Measurements from ENCODE around the gene GLIS2.

DNA sequence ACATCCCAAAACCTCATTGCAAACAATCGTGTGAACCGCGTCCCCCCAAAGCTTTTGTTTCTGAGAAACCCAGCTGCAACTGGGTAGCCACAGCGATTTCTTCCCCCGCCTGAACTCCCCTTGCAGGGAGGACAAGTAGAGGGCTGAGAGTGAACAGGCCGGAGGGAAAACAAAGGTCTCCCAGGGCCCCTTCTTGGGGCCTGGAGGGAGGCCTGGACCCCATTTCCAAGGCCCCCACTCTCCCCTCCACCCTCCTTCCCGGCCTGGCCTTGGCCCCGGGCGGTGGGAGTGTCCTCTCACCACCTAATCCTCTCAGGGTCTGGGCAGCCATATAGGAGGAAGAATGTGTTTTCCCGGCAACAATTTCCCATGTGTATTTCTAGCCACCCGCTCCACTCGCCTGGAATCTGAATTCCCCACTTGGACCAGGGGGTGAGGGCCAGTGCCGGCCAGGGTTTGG, 2.6 kb downstream of the GLIS2 start:
- no peak for TF ChIP-seq CTCF (conservative IDR thresholded peaks at IDR 0.05; ENCODE audit: low read depth, low read length)
- TF ChIP-seq, protein P1, sequence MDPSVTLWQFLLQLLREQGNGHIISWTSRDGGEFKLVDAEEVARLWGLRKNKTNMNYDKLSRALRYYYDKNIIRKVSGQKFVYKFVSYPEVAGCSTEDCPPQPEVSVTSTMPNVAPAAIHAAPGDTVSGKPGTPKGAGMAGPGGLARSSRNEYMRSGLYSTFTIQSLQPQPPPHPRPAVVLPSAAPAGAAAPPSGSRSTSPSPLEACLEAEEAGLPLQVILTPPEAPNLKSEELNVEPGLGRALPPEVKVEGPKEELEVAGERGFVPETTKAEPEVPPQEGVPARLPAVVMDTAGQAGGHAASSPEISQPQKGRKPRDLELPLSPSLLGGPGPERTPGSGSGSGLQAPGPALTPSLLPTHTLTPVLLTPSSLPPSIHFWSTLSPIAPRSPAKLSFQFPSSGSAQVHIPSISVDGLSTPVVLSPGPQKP (IDR thresholded peaks at IDR 0.05; ENCODE audit: borderline replicate concordance, low read depth, low read length): no peak
- TF ChIP-seq MAFK (IDR thresholded peaks at IDR 0.05; ENCODE audit: low read depth, low read length): no peak
- TF ChIP-seq POLR2A (IDR thresholded peaks at IDR 0.05; ENCODE audit: low read depth, low read length): no peak
- no peak for TF ChIP-seq SMC3 (IDR thresholded peaks at IDR 0.05; ENCODE audit: low read depth, low read length)

Data from IMR-90 (cell line).